HL-60 (cell line): ENCODE results near the gene TAT.

ENCODE experiments used
- GABPA ChIP-seq: IDR thresholded peaks from 2 replicates; pipeline ENCODE4 v1.6.1; 2012; ENCODE audit warnings: low read depth
- POLR2AphosphoS5 ChIP-seq: IDR thresholded peaks from 2 replicates; pipeline ENCODE4 v1.6.1; 2012; ENCODE audit warnings: low read depth
- TF ChIP-seq, protein P1 (sequence below): IDR thresholded peaks from 2 replicates; pipeline ENCODE4 v1.6.1; 2012; ENCODE audit warnings: low read depth; ENCODE audit not compliant: insufficient replicate concordance
- TF ChIP-seq, protein P2 (sequence below): IDR thresholded peaks from one replicate; pipeline ENCODE4 v1.5.1; 2011; ENCODE audit warnings: low read length, control low read depth, inconsistent platforms; ENCODE audit not compliant: insufficient read depth

DNA sequence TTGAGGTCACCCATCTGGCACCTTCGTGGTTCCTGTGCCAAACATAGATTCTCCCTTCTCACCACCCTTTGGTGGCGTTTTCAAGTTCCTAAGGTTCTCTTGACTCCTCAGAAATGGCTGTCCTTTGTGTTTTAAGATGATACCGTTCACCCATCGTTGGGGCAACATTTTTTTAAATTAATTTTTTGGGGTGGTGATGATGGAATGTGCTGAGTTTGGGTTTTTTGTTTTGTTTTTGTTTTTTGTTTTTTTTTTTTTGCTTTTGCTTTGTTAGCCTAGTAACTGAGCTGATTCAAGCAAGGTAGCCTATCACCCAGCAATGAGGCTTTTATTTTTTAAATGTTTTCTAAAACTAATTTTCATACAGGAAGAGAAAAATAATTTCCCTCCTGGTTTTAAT lies 48.0 kb downstream of the TAT start:
- TF ChIP-seq, protein P1, sequence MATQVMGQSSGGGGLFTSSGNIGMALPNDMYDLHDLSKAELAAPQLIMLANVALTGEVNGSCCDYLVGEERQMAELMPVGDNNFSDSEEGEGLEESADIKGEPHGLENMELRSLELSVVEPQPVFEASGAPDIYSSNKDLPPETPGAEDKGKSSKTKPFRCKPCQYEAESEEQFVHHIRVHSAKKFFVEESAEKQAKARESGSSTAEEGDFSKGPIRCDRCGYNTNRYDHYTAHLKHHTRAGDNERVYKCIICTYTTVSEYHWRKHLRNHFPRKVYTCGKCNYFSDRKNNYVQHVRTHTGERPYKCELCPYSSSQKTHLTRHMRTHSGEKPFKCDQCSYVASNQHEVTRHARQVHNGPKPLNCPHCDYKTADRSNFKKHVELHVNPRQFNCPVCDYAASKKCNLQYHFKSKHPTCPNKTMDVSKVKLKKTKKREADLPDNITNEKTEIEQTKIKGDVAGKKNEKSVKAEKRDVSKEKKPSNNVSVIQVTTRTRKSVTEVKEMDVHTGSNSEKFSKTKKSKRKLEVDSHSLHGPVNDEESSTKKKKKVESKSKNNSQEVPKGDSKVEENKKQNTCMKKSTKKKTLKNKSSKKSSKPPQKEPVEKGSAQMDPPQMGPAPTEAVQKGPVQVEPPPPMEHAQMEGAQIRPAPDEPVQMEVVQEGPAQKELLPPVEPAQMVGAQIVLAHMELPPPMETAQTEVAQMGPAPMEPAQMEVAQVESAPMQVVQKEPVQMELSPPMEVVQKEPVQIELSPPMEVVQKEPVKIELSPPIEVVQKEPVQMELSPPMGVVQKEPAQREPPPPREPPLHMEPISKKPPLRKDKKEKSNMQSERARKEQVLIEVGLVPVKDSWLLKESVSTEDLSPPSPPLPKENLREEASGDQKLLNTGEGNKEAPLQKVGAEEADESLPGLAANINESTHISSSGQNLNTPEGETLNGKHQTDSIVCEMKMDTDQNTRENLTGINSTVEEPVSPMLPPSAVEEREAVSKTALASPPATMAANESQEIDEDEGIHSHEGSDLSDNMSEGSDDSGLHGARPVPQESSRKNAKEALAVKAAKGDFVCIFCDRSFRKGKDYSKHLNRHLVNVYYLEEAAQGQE = no peak
- TF ChIP-seq, protein P2, sequence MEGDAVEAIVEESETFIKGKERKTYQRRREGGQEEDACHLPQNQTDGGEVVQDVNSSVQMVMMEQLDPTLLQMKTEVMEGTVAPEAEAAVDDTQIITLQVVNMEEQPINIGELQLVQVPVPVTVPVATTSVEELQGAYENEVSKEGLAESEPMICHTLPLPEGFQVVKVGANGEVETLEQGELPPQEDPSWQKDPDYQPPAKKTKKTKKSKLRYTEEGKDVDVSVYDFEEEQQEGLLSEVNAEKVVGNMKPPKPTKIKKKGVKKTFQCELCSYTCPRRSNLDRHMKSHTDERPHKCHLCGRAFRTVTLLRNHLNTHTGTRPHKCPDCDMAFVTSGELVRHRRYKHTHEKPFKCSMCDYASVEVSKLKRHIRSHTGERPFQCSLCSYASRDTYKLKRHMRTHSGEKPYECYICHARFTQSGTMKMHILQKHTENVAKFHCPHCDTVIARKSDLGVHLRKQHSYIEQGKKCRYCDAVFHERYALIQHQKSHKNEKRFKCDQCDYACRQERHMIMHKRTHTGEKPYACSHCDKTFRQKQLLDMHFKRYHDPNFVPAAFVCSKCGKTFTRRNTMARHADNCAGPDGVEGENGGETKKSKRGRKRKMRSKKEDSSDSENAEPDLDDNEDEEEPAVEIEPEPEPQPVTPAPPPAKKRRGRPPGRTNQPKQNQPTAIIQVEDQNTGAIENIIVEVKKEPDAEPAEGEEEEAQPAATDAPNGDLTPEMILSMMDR = no peak
- TF ChIP-seq GABPA = no peak
- no peak for TF ChIP-seq POLR2AphosphoS5
